GM12878 (cell line): ENCODE measurements around the gene EXOC4. TPM values are rescaled to one million over a fixed set of nuclear protein-coding genes. Genes with fewer than 3 reads are reported as not detected.

Experiments
- ATAC-seq: fragments of 200-7000 bp; cut with Tn5 transposase; 3 replicates; pipeline ENCODE4 v1.9.1; 2020; ENCODE audit warnings: mild to moderate bottlenecking, moderate library complexity
- BruUV-seq: library from RNA; stranded (reverse); fragments of 400-500 nt; replicated peaks from 2 replicates; lab custom pipeline; 2021; lab: Mats Ljungman, UMichigan
- CTCF ChIA-PET: fragments of 300-600 bp; sonication (Branson Sonifier 250); formaldehyde crosslinking; extraction: SDS; loops from one replicate; lab custom pipeline; 2021; ENCODE audit warnings: inconsistent platforms; lab: Yijun Ruan, JAX
- POLR2A ChIA-PET: fragments of 350-600 bp; formaldehyde crosslinking; extraction: SDS; loops from one replicate; lab custom pipeline; 2021; ENCODE audit warnings: inconsistent platforms; lab: Charles Lee
- RAD21 ChIA-PET: fragments of 300-600 bp; sonication (Branson Sonifier 250); formaldehyde crosslinking; loops from one replicate; lab custom pipeline; 2023; ENCODE audit warnings: antibody characterized with exemption; ENCODE audit not compliant: unreplicated experiment; lab: Charles Lee
- SMC1A ChIA-PET: fragments of 300-600 bp; sonication (Branson Sonifier 250); formaldehyde crosslinking; loops from one replicate; lab custom pipeline; 2023; ENCODE audit not compliant: unreplicated experiment, uncharacterized antibody; lab: Charles Lee
- DNase-seq: peaks from one replicate; pipeline ENCODE4 v3.0.0-alpha.2; 2011; ENCODE audit warnings: low read depth, low spot score
- FAIRE-seq: peaks from 3 replicates; lab custom pipeline; 2011; peaks lifted over from hg19 to GRCh38; lab: Jason Lieb, UNC
- H2AFZ ChIP-seq: 2 replicates; pipeline ENCODE4 v1.6.0; 2011; ENCODE audit warnings: low read depth, low read length, control low read depth; ENCODE audit not compliant: control insufficient read depth
- H3K27ac ChIP-seq: 2 replicates; pipeline ENCODE4 v1.5.1; 2011; ENCODE audit warnings: control low read depth; ENCODE audit not compliant: control insufficient read depth, insufficient read depth
- H3K27me3 ChIP-seq, 2 experiments: replicated peaks in 1 of 2; 2 replicates each; pipeline versions ENCODE4 v1.6.0 to v1.6.1; 2011; ENCODE audit warnings: low read length in 1 of 2; ENCODE audit not compliant: control insufficient read depth in 2 of 2, insufficient read depth in 2 of 2
- H3K36me3 ChIP-seq, 2 experiments: 2 replicates each; pipeline ENCODE4 v1.5.1; 2011; ENCODE audit warnings: low read length in 1 of 2; ENCODE audit not compliant: control insufficient read depth in 2 of 2, insufficient read depth in 2 of 2
- H3K4me1 ChIP-seq: 2 replicates; pipeline ENCODE4 v1.6.1; 2011; ENCODE audit warnings: mild to moderate bottlenecking, low read length, moderate library complexity, mixed read lengths; ENCODE audit not compliant: control insufficient read depth, insufficient read depth
- H3K4me2 ChIP-seq: 2 replicates; pipeline ENCODE4 v1.6.0; 2011; ENCODE audit warnings: control low read depth; ENCODE audit not compliant: control insufficient read depth, insufficient read depth
- H3K4me3 ChIP-seq: fragments of 200-600 bp; sonication (generic); 2 replicates; pipeline ENCODE4 v1.5.1; 2016
- H3K79me2 ChIP-seq: 2 replicates; pipeline ENCODE4 v1.6.0; 2011; ENCODE audit warnings: low read length; ENCODE audit not compliant: control insufficient read depth, insufficient read depth
- H3K9ac ChIP-seq: 2 replicates; pipeline ENCODE4 v1.8.0; 2011; ENCODE audit warnings: low read length, control low read depth, mixed read lengths; ENCODE audit not compliant: control insufficient read depth, insufficient read depth
- H3K9me3 ChIP-seq: replicated peaks from 3 replicates; pipeline ENCODE4 v1.5.1; 2011; ENCODE audit warnings: mild to moderate bottlenecking, low read length; ENCODE audit not compliant: control insufficient read depth, insufficient read depth
- H4K20me1 ChIP-seq: 2 replicates; pipeline ENCODE4 v1.6.0; 2011; ENCODE audit not compliant: control insufficient read depth, insufficient read depth
- CBX5 ChIP-seq: sonication (generic); IDR thresholded peaks from 2 replicates; pipeline ENCODE4 v1.6.1; 2016; ENCODE audit warnings: low read depth, moderate library complexity, mild to moderate bottlenecking, inconsistent platforms
- CHD2 ChIP-seq: IDR thresholded peaks from 2 replicates; pipeline ENCODE4 v1.6.1; 2011; ENCODE audit warnings: low read depth, low read length, improper control_type of control experiment, borderline replicate concordance
- CREM ChIP-seq: IDR thresholded peaks from 2 replicates; pipeline ENCODE4 v1.6.1; 2014; ENCODE audit warnings: antibody characterized with exemption, low read depth
- ESRRA ChIP-seq: IDR thresholded peaks from 2 replicates; pipeline ENCODE4 v1.6.1; 2012; ENCODE audit warnings: mild to moderate bottlenecking, low read length, improper control_type of control experiment
- FOXK2 ChIP-seq: fragments of 450-650 bp; IDR thresholded peaks from 2 replicates; pipeline ENCODE4 v1.6.1; 2017; ENCODE audit warnings: mild to moderate bottlenecking, moderate library complexity
- GABPA ChIP-seq: IDR thresholded peaks from 2 replicates; pipeline ENCODE4 v1.6.1; 2014; ENCODE audit warnings: antibody characterized with exemption, low read depth, mild to moderate bottlenecking, inconsistent platforms
- NFIC ChIP-seq: IDR thresholded peaks from 2 replicates; pipeline ENCODE4 v1.6.1; 2012; ENCODE audit warnings: low read depth, mild to moderate bottlenecking, inconsistent platforms, low read length, moderate library complexity
- NFYB ChIP-seq: IDR thresholded peaks from 2 replicates; pipeline ENCODE4 v1.6.1; 2011; ENCODE audit warnings: low read depth, mild to moderate bottlenecking, low read length, improper control_type of control experiment, moderate library complexity; ENCODE audit not compliant: insufficient read depth
- RAD51 ChIP-seq: fragments of 450-650 bp; IDR thresholded peaks from 2 replicates; pipeline ENCODE4 v1.6.1; 2016; ENCODE audit warnings: moderate library complexity, mild to moderate bottlenecking, inconsistent platforms
- RCOR1 ChIP-seq: conservative IDR thresholded peaks from 2 replicates; pipeline ENCODE4 v1.6.1; 2012; ENCODE audit warnings: low read depth, low read length, improper control_type of control experiment
- RFX5 ChIP-seq: IDR thresholded peaks from 2 replicates; pipeline ENCODE4 v1.6.1; 2011; ENCODE audit warnings: low read depth, low read length, improper control_type of control experiment
- SREBF2 ChIP-seq: IDR thresholded peaks from 2 replicates; pipeline ENCODE4 v1.6.1; 2012; ENCODE audit warnings: mild to moderate bottlenecking, low read length
- TARDBP ChIP-seq: IDR thresholded peaks from 2 replicates; pipeline ENCODE4 v1.6.1; 2016; ENCODE audit warnings: borderline replicate concordance
- TCF12 ChIP-seq: IDR thresholded peaks from 2 replicates; pipeline ENCODE4 v1.6.1; 2011; ENCODE audit warnings: low read depth, mild to moderate bottlenecking, low read length
- ZBED1 ChIP-seq: IDR thresholded peaks from 2 replicates; pipeline ENCODE4 v1.6.1; 2016; ENCODE audit warnings: borderline replicate concordance
- ZNF622 ChIP-seq: fragments of 450-650 bp; IDR thresholded peaks from 2 replicates; pipeline ENCODE4 v1.6.1; 2017; ENCODE audit warnings: mild to moderate bottlenecking, inconsistent platforms
- WGBS: methylation state at CpG from one replicate; pipeline ENCODE4 v1.1.6; 2016; ENCODE audit warnings: low lambda C conversion rate; ENCODE audit not compliant: insufficient replicate concordance, insufficient coverage; ENCODE audit errors: missing lambda C conversion rate; 5-methylcytosine and 5-hydroxymethylcytosine counted together
- in situ Hi-C: fragments of 300-500 bp; cut with MboI; formaldehyde crosslinking; loops from 9 replicates; pipeline ENCODE4 v1.14.3; 2018; ENCODE audit warnings: mixed read lengths
- intact Hi-C: fragments of 100-400 bp; cut with micrococcal nuclease; formaldehyde crosslinking; loops from one replicate; pipeline ENCODE4 v1.14.2; 2022; ENCODE audit not compliant: unreplicated experiment
- polyA plus RNA-seq, 11 experiments: library from polyadenylated mRNA; depleted of rRNA in 4 of 11; unstranded in 6 of 11; stranded (reverse) in 5 of 11; fragments of >200 nt; fragmentation: Nextera tagmentation in 4 of 11; fragmentation: Illumina TruSeq in 1 of 11; extraction: Ambion mirVana in 4 of 11; extraction: Trizol in 1 of 11; gene quantifications; 1 replicate in 1 of 11; 2 replicates in 10 of 11; pipeline versions ENCODE4 v1.2.1 to v1.2.3, GENCODE V29; 2011 to 2016; ENCODE audit warnings: inconsistent platforms in 2 of 11, missing spikeins in 2 of 11, low read depth in 1 of 11
- total RNA-seq, 4 experiments: library from RNA; depleted of rRNA in 3 of 4; stranded (reverse); fragments of >200 nt in 3 of 4; fragmentation: Illumina TruSeq in 1 of 4; extraction: Trizol in 1 of 4; gene quantifications; 2 replicates each; pipeline versions ENCODE4 v1.2.1 to v1.2.3, GENCODE V29; 2013 to 2021
- TF ChIP-seq, protein P1 (sequence below): fragments of 450-650 bp; IDR thresholded peaks from 2 replicates; pipeline ENCODE4 v1.6.1; 2017; ENCODE audit warnings: mild to moderate bottlenecking, low read depth, inconsistent platforms; ENCODE audit not compliant: poor library complexity, severe bottlenecking
- TF ChIP-seq, protein P2 (sequence below): IDR thresholded peaks from 2 replicates; pipeline ENCODE4 v1.6.1; 2012; ENCODE audit warnings: low read length, inconsistent platforms

Gene EXOC4
- total and polyA plus RNA-seq, 10 of the 15 experiments (the other 5 are each of a cell fraction or from before 2014, with no cell fraction given), result 13.2 to 44.5 (median 29.6) TPM

DNA sequence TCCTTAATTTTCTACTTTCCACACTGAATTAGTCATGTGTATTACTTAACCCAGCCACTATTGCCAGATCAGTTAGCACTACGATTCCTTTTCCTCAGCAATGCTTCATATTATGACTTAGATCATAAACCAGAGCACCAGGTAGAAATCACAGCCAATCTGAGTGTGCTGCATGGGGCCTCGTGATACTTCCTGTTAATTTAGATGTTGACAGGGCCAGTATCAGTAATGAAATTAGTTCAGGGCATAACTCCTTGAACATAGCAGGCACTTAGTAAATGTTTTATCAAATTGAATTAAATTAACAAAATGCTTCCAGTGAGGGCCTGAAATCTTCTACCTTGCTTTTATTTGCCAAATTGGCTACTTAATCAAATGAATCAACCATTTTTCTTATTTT lies 705.0 kb downstream of the EXOC4 start:
- in situ Hi-C loops (no loop called here), intact Hi-C loops (no loop called here)
- ATAC-seq (no peak), DNase-seq (no peak), FAIRE-seq (no peak)
- RAD21 ChIA-PET, result no interaction called here
- BruUV-seq, result no TSS peak
- POLR2A ChIA-PET, result no interaction called here
- Histone ChIP-seq H4K20me1 (no peaks in the 10 kb centered on the region), H3K9ac (no peak overlapping the region), H3K9me3 (no peaks in the 10 kb centered on the region; the same call in 2 of the 3 replicates), H2AFZ (no peak overlapping the region), H3K36me3 (no peaks in the 10 kb centered on the region), H3K4me3 (no peak overlapping the region), H3K4me2 (no peak overlapping the region), H3K27me3 (no peaks in the 10 kb centered on the region), H3K79me2 (no peaks in the 10 kb centered on the region), H3K4me1 (no peaks in the 10 kb centered on the region), H3K27ac (no peak overlapping the region)
- SMC1A ChIA-PET, result interaction anchor here (1.2 kb wide), 1 partner anchor 10 kb away, joined by 3 read pairs; no protein-coding TSS in a partner anchor
- TF ChIP-seq ZNF622, result no peak
- no peak for TF ChIP-seq TARDBP
- TF ChIP-seq ZBED1, result no peak
- no peak for TF ChIP-seq RFX5
- TF ChIP-seq FOXK2, result no peak
- no peak for TF ChIP-seq ESRRA
- no peak for TF ChIP-seq TCF12
- no peak for TF ChIP-seq RCOR1
- TF ChIP-seq GABPA, result no peak
- no peak for TF ChIP-seq CREM
- no peak for TF ChIP-seq SREBF2
- TF ChIP-seq CBX5, result no peak
- TF ChIP-seq, protein P1, sequence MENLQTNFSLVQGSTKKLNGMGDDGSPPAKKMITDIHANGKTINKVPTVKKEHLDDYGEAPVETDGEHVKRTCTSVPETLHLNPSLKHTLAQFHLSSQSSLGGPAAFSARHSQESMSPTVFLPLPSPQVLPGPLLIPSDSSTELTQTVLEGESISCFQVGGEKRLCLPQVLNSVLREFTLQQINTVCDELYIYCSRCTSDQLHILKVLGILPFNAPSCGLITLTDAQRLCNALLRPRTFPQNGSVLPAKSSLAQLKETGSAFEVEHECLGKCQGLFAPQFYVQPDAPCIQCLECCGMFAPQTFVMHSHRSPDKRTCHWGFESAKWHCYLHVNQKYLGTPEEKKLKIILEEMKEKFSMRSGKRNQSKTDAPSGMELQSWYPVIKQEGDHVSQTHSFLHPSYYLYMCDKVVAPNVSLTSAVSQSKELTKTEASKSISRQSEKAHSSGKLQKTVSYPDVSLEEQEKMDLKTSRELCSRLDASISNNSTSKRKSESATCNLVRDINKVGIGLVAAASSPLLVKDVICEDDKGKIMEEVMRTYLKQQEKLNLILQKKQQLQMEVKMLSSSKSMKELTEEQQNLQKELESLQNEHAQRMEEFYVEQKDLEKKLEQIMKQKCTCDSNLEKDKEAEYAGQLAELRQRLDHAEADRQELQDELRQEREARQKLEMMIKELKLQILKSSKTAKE, result no peak
- TF ChIP-seq RAD51, result no peak
- TF ChIP-seq, protein P2, sequence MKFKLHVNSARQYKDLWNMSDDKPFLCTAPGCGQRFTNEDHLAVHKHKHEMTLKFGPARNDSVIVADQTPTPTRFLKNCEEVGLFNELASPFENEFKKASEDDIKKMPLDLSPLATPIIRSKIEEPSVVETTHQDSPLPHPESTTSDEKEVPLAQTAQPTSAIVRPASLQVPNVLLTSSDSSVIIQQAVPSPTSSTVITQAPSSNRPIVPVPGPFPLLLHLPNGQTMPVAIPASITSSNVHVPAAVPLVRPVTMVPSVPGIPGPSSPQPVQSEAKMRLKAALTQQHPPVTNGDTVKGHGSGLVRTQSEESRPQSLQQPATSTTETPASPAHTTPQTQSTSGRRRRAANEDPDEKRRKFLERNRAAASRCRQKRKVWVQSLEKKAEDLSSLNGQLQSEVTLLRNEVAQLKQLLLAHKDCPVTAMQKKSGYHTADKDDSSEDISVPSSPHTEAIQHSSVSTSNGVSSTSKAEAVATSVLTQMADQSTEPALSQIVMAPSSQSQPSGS, result no peak
- TF ChIP-seq NFIC, result no peak
- TF ChIP-seq CHD2, result no peak
- TF ChIP-seq NFYB, result no peak
- 54% methylated on average over 2 of the region's 2 CpGs for WGBS
- CTCF ChIA-PET, result no interaction called here
